Mucosa of rectum (tissue), 2 donors: ENCODE data around the gene FPR2.
"Not testable (repeated sequence)": the region's sequence is repeated elsewhere in the genome, so short reads cannot be mapped to it uniquely, and the experiment has no call there.

Source experiments
- H3K27ac ChIP-seq, 2 donors: one replicate each; pipeline ENCODE4 v1.7.0; 2013; ENCODE audit warnings: inconsistent platforms in 2 of 2, low read depth in 2 of 2, low read length in 2 of 2
- H3K27me3 ChIP-seq, 2 donors: one replicate each; pipeline ENCODE4 v1.7.0; 2013; ENCODE audit warnings: low read length in 2 of 2; ENCODE audit not compliant: control insufficient read depth in 2 of 2, insufficient read depth in 2 of 2
- H3K36me3 ChIP-seq, 2 donors: one replicate each; pipeline ENCODE4 v1.7.0; 2013; ENCODE audit warnings: low read length in 2 of 2; ENCODE audit not compliant: control insufficient read depth in 2 of 2, insufficient read depth in 2 of 2
- H3K4me1 ChIP-seq, 2 donors: one replicate each; pipeline ENCODE4 v1.7.0; 2013; ENCODE audit warnings: low read length in 2 of 2, mild to moderate bottlenecking in 1 of 2; ENCODE audit not compliant: control insufficient read depth in 2 of 2, insufficient read depth in 2 of 2
- H3K4me3 ChIP-seq, 2 donors: one replicate each; pipeline ENCODE4 v1.7.0; 2013; ENCODE audit warnings: low read length in 2 of 2
- H3K9ac ChIP-seq, 2 donors: one replicate each; pipeline ENCODE4 v1.7.0; 2013; ENCODE audit warnings: low read length in 2 of 2, low read depth in 1 of 2, mild to moderate bottlenecking in 1 of 2
- H3K9me3 ChIP-seq, 2 donors: one replicate each; pipeline ENCODE4 v1.7.0; 2013; ENCODE audit warnings: low read length in 2 of 2; ENCODE audit not compliant: control insufficient read depth in 2 of 2
- donor health status: healthy.
- donor health status: Normal muscosa, but diverticular disease.

Gene FPR2

GRCh38 chr19:51722492-51722891, 38.5 kb upstream of the FPR2 start:
- no peak overlapping the region for H3K4me3 ChIP-seq
- H3K27me3 ChIP-seq = peaks cover 5 to 11% of the 10 kb centered on the region in 2 donors
- H3K4me1 ChIP-seq = no peaks in the 10 kb centered on the region
- H3K27ac ChIP-seq = no peak overlapping the region
- no peaks in the 10 kb centered on the region for H3K36me3 ChIP-seq
- H3K9ac ChIP-seq = no peak overlapping the region
- H3K9me3 ChIP-seq = no peaks in the 10 kb centered on the region

- Histone ChIP-seq H3K36me3 (no peaks in the 10 kb centered on the region), H3K27ac (no peak overlapping the region), H3K9ac (no peak overlapping the region), H3K27me3 (peaks cover 5 to 11% of the 10 kb centered on the region in 2 donors), H3K9me3 (no peaks in the 10 kb centered on the region), H3K4me1 (no peaks in the 10 kb centered on the region), H3K4me3 (no peak overlapping the region)
Measured at GRCh38 chr19:51724543-51724942, 36.4 kb upstream of the FPR2 start.

GRCh38 chr19:51726049-51726448, 34.9 kb upstream of the FPR2 start:
- no peaks in the 10 kb centered on the region for H3K4me1 ChIP-seq
- H3K4me3 ChIP-seq = no peak overlapping the region
- no peak overlapping the region for H3K9ac ChIP-seq
- no peaks in the 10 kb centered on the region for H3K9me3 ChIP-seq
- H3K27ac ChIP-seq = no peak overlapping the region
- no peaks in the 10 kb centered on the region for H3K36me3 ChIP-seq
- peaks cover 5 to 6% of the 10 kb centered on the region in 2 donors for H3K27me3 ChIP-seq

GRCh38 chr19:51727349-51727880, 33.6 kb upstream of the FPR2 start:
- Histone ChIP-seq H3K4me3 (no peak overlapping the region), H3K9me3 (no peaks in the 10 kb centered on the region), H3K27me3 (peaks cover 5% of the 10 kb centered on the region in 2 donors), H3K9ac (no peak overlapping the region), H3K27ac (no peak overlapping the region), H3K4me1 (no peaks in the 10 kb centered on the region), H3K36me3 (no peaks in the 10 kb centered on the region)

- H3K4me3 ChIP-seq = no peak overlapping the region
- no peak overlapping the region for H3K27ac ChIP-seq
- H3K36me3 ChIP-seq = no peaks in the 10 kb centered on the region
- H3K4me1 ChIP-seq = no peaks in the 10 kb centered on the region
- no peak overlapping the region for H3K9ac ChIP-seq
- no peaks in the 10 kb centered on the region for H3K9me3 ChIP-seq
- H3K27me3 ChIP-seq = peaks cover 0 to 2% of the 10 kb centered on the region in 2 donors
Measured at GRCh38 chr19:51729781-51730180, 31.2 kb upstream of the FPR2 start.

GRCh38 chr19:51733742-51734522, 27.0 kb upstream of the FPR2 start:
- H3K36me3 ChIP-seq = no peaks in the 10 kb centered on the region
- no peaks in the 10 kb centered on the region for H3K27me3 ChIP-seq
- no peaks in the 10 kb centered on the region for H3K9me3 ChIP-seq
- no peaks in the 10 kb centered on the region for H3K4me1 ChIP-seq
- no peak overlapping the region for H3K27ac ChIP-seq
- no peak overlapping the region for H3K4me3 ChIP-seq
- no peak overlapping the region for H3K9ac ChIP-seq

- H3K4me1 ChIP-seq = no peaks in the 10 kb centered on the region
- H3K4me3 ChIP-seq = no peak overlapping the region
- no peaks in the 10 kb centered on the region for H3K27me3 ChIP-seq
- H3K9me3 ChIP-seq = no peaks in the 10 kb centered on the region
- H3K36me3 ChIP-seq = no peaks in the 10 kb centered on the region
- H3K9ac ChIP-seq = no peak overlapping the region
- H3K27ac ChIP-seq = no peak overlapping the region
Measured at GRCh38 chr19:51735759-51736449, 25.1 kb upstream of the FPR2 start.

GRCh38 chr19:51737389-51737788, 23.6 kb upstream of the FPR2 start:
- Histone ChIP-seq H3K4me3 (no peak overlapping the region), H3K4me1 (no peaks in the 10 kb centered on the region), H3K36me3 (no peaks in the 10 kb centered on the region), H3K27me3 (no peaks in the 10 kb centered on the region), H3K9ac (no peak overlapping the region), H3K9me3 (no peaks in the 10 kb centered on the region), H3K27ac (no peak overlapping the region)

GRCh38 chr19:51737924-51738323, 23.1 kb upstream of the FPR2 start:
- Histone ChIP-seq H3K4me3 (no peak overlapping the region), H3K27me3 (no peaks in the 10 kb centered on the region), H3K27ac (no peak overlapping the region)

GRCh38 chr19:51738523-51738922, 22.5 kb upstream of the FPR2 start:
- H3K9me3 ChIP-seq, H3K27ac ChIP-seq, H3K9ac ChIP-seq: not testable (repeated sequence)

More at GRCh38 chr19:51737924-51738323, 23.1 kb upstream of the FPR2 start:
- Histone ChIP-seq H3K9me3 (no peaks in the 10 kb centered on the region), H3K9ac (no peak overlapping the region), H3K36me3 (no peaks in the 10 kb centered on the region), H3K4me1 (no peaks in the 10 kb centered on the region)

More at GRCh38 chr19:51738523-51738922, 22.5 kb upstream of the FPR2 start:
- H3K4me1 ChIP-seq, H3K36me3 ChIP-seq, H3K27me3 ChIP-seq, H3K4me3 ChIP-seq: not testable (repeated sequence)
